ENCODE measurements around the gene KRTAP9-2. TPM values are rescaled to one million over a fixed set of nuclear protein-coding genes. Genes with fewer than 3 reads are reported as not detected.
A peak's percentile ranks its signal among the peaks of the same experiment; 100 is the strongest.
"Not testable (repeated sequence)": the region's sequence is repeated elsewhere in the genome, so short reads cannot be mapped to it uniquely, and the experiment has no call there.

KRTAP9-2 gene
- total RNA-seq, 1 donor from 2014 or later, result not detected

- DNase-seq, result peak; percentile 31
- Mint-ChIP-seq H3K9me3 (ENCODE audit: unreplicated experiment) (peaks cover 12% of the 10 kb centered on the region), H3K27ac (ENCODE audit: unreplicated experiment) (peak within 1 kb of the TSS; percentile 68), H3K4me1 (ENCODE audit: low read depth, unreplicated experiment) (no peaks in the 10 kb centered on the region), H3K27me3 (ENCODE audit: unreplicated experiment) (peaks cover 6% of the 10 kb centered on the region), H3K4me3 (ENCODE audit: unreplicated experiment) (no peak within 1 kb of the TSS), H3K36me3 (ENCODE audit: unreplicated experiment) (no peaks in the 10 kb centered on the region)
- TF ChIP-seq CTCF (IDR thresholded peaks at IDR 0.05; ENCODE audit: partially characterized antibody, unreplicated experiment), result no peak
These were observed 41.9 kb upstream of the KRTAP9-2 start, which contains the start of gene KRTAP4-1 for GRCh38 chr17:41184480-41184961. Gene KRTAP4-1, minus strand, starts transcription at chr17:41184911. Its CDS starts 57 bp downstream, at chr17:41184854.

- H3K4me3 Mint-ChIP-seq (ENCODE audit: unreplicated experiment), result no peak overlapping the region
- peaks cover 6% of the 10 kb centered on the region for H3K27me3 Mint-ChIP-seq (ENCODE audit: unreplicated experiment)
- no peaks in the 10 kb centered on the region for H3K36me3 Mint-ChIP-seq (ENCODE audit: unreplicated experiment)
- no peak overlapping the region for H3K27ac Mint-ChIP-seq (ENCODE audit: unreplicated experiment)
- no peaks in the 10 kb centered on the region for H3K4me1 Mint-ChIP-seq (ENCODE audit: low read depth, unreplicated experiment)
- H3K9me3 Mint-ChIP-seq (ENCODE audit: unreplicated experiment), result peaks cover 12% of the 10 kb centered on the region
- no peak for DNase-seq
- TF ChIP-seq CTCF (IDR thresholded peaks at IDR 0.05; ENCODE audit: partially characterized antibody, unreplicated experiment), result no peak
These were observed 41.4 kb upstream of the KRTAP9-2 start for GRCh38 chr17:41185001-41185400.

DNA sequence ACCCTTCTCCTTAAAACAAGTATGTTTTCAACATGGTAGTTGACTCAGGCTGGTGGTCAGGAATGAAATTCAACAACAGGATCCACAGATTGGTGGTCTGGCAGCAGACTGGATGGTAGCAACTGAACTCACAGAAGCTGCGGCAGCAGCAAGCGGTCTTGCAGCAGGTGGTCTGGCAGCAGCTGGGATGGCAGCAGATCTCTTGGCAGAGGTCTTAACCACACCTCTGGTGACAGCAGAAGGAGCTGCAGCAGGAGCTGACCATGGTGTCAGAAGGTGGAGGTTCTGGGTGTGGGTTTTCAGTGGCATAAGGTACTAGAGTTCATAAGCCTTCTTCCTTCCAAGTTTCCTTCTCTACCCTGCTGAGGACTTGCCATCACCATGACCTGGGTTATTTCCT, 39.6 kb upstream of the KRTAP9-2 start:
- peaks cover 16% of the 10 kb centered on the region for H3K9me3 Mint-ChIP-seq (ENCODE audit: unreplicated experiment)
- H3K4me1 Mint-ChIP-seq (ENCODE audit: low read depth, unreplicated experiment), result peaks cover 1% of the 10 kb centered on the region
- TF ChIP-seq CTCF (IDR thresholded peaks at IDR 0.05; ENCODE audit: partially characterized antibody, unreplicated experiment), result no peak
- no peak overlapping the region for H3K27ac Mint-ChIP-seq (ENCODE audit: unreplicated experiment)
- H3K27me3 Mint-ChIP-seq (ENCODE audit: unreplicated experiment), result peaks cover 10% of the 10 kb centered on the region
- no peak overlapping the region for H3K4me3 Mint-ChIP-seq (ENCODE audit: unreplicated experiment)
- DNase-seq, result no peak
- peaks cover 5% of the 10 kb centered on the region for H3K36me3 Mint-ChIP-seq (ENCODE audit: unreplicated experiment)

DNA sequence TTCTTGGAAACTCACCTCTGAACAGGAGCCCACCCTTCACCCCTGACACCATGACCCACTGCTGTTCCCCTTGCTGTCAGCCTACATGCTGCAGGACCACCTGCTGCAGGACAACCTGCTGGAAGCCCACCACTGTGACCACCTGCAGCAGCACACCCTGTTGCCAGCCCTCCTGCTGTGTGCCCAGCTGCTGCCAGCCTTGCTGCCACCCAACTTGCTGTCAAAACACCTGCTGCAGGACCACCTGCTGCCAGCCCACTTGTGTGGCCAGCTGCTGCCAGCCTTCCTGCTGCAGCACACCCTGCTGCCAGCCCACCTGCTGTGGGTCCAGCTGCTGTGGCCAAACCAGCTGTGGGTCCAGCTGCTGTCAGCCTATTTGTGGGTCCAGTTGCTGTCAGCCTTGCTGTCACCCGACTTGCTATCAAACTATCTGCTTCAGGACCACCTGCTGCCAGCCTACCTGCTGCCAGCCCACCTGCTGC, 36.6 kb upstream of the KRTAP9-2 start, which contains the start of gene KRTAP9-1:
TSS of gene KRTAP9-1 (plus strand) at position 51 of the 482 bp plus-strand sequence. CDS start at position 51, 0 bp downstream.
- not testable (repeated sequence) for H3K27ac Mint-ChIP-seq (ENCODE audit: unreplicated experiment); H3K4me3 Mint-ChIP-seq (ENCODE audit: unreplicated experiment); DNase-seq; H3K36me3 Mint-ChIP-seq (ENCODE audit: unreplicated experiment); H3K4me1 Mint-ChIP-seq (ENCODE audit: low read depth, unreplicated experiment); H3K9me3 Mint-ChIP-seq (ENCODE audit: unreplicated experiment); H3K27me3 Mint-ChIP-seq (ENCODE audit: unreplicated experiment)

GRCh38 chr17:41190328-41190727, 36.1 kb upstream of the KRTAP9-2 start:
- Mint-ChIP-seq H3K4me1 (ENCODE audit: low read depth, unreplicated experiment) (peaks cover 1% of the 10 kb centered on the region), H3K9me3 (ENCODE audit: unreplicated experiment) (peaks cover 8% of the 10 kb centered on the region), H3K36me3 (ENCODE audit: unreplicated experiment) (peaks cover 5% of the 10 kb centered on the region), H3K4me3 (ENCODE audit: unreplicated experiment) (no peak overlapping the region), H3K27me3 (ENCODE audit: unreplicated experiment) (peaks cover 6% of the 10 kb centered on the region), H3K27ac (ENCODE audit: unreplicated experiment) (no peak overlapping the region)
- no peak for TF ChIP-seq CTCF (IDR thresholded peaks at IDR 0.05; ENCODE audit: partially characterized antibody, unreplicated experiment)
- no peak for DNase-seq

Data from glutamatergic neuron (in vitro differentiated cells).